Endometrium (tissue), 2 donors: ENCODE data around the gene BMP10.
"Not testable (repeated sequence)": the region's sequence is repeated elsewhere in the genome, so short reads cannot be mapped to it uniquely, and the experiment has no call there.

Experiments used
- FAIRE-seq: peaks from 2 replicates; lab custom pipeline; 2012; peaks lifted over from hg19 to GRCh38; lab: Jason Lieb, UNC
- donor health status: control.
- donor health status: control.

The BMP10 gene

GRCh38 chr2:68895981-68896380 is 24.8 kb upstream of the BMP10 start:
- FAIRE-seq, result not testable (repeated sequence)

DNA sequence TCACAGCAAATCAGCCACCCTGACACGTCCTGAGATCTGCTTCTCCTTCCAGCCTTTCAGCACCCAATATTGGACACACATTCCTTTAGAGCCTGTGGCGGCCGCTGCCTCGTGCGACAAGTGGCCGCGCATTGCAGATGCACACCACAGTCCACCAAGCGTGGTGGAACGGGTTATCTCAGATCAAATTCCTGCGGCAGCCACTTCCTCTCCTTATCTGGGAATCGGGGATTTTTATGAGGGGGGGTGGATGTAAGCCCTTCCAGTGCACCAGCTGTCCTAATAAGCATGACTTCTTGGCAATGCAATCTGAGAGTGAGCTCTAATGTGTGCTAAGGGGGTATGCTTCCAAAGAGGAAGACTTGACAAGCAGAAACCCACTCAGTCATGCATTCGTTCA is 18.3 kb upstream of the BMP10 start:
- FAIRE-seq, result no peak

- FAIRE-seq, result no peak
Observed at GRCh38 chr2:68889021-68889420, 17.8 kb upstream of the BMP10 start.

DNA sequence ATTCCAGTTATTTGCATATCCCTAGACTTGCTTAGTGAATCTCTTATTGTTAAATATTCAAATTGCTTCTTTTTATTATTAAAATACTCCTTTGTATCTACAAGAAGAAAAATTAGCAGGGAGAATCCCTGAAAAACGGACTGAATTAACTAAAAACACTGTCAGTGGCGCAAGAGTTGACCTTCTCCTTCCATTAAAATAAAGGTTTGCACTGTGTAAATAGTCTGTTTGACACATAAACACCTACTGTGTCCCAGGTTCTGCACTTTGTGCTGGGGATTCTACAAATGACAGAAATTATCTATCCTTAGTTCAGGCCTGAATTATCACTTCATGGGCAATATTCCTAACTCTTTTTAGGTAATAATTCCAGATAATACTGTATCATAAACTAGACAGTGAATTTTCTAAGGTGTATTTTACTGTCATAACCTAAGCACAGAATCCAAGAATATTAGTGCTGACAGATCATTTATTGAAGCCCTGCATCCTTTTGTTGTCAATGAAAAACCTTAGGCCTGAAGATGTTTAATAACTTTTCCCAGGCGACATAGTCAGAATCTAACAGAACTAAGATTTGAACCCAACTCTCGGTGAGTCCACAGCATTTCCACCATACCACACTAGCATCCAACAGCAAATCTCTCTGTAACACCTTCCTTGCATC is 17.0 kb upstream of the BMP10 start:
- FAIRE-seq, result no peak

GRCh38 chr2:68885811-68886075 is 14.5 kb upstream of the BMP10 start:
- no peak for FAIRE-seq

DNA sequence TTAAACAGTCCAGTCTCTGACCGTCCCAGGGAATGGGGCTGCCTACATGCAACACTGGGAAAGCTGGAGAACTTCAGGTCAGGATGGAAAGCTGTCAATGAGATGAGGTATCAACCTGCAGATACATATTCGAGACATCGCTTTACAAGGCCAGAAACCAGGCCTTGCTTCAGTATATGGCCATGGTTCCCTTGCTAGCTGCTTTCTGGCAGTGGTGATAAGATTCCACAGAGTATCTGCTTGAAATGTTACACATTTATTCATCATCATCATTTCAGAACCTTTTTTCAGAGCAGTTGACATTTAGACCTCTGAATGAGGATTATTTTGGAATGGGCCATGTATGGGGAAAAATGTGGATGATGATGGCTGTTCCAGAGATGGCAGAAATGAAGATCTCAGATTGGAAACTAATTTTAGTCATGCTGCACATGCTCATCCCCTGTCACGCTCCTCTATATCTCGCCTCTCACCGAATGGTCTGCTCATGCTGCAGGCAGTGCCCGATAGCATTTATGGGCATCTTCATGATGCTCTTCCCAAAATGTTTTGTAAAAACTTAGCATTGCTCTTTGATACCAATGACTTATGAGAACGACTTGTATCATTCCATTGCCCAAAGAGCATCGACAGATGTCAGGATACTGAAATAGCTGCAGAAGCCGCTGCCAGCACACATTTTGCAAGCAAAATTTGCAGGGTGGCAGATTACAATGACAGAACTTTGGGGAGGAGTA is 14.0 kb upstream of the BMP10 start:
- no peak for FAIRE-seq

DNA sequence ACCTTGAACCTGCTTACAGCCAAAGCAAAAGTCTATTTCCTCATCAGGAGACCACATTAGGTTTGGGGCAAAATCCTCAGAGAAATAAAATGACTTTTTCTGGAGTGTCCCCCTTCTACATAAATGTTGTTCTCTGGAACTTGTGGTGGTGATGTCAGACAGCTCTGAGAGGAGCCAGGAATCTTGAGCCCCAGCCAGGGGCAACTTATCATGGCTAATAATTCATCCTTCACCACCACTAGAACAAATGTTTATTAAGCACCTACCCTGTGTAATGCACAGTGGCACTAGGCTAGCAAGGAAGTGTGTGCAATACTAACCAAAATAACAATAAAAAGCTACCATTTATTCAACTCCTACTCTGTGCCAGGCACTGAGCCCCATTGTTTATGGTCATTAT is 9.0 kb upstream of the BMP10 start:
- no peak for FAIRE-seq

GRCh38 chr2:68879296-68879695 is 8.1 kb upstream of the BMP10 start:
- FAIRE-seq, result no peak

- no peak for FAIRE-seq
Observed at GRCh38 chr2:68878753-68879152, 7.6 kb upstream of the BMP10 start.

GRCh38 chr2:68878071-68878711 is 7.0 kb upstream of the BMP10 start:
- no peak for FAIRE-seq

GRCh38 chr2:68877079-68877772 is 6.0 kb upstream of the BMP10 start:
- FAIRE-seq, result no peak

DNA sequence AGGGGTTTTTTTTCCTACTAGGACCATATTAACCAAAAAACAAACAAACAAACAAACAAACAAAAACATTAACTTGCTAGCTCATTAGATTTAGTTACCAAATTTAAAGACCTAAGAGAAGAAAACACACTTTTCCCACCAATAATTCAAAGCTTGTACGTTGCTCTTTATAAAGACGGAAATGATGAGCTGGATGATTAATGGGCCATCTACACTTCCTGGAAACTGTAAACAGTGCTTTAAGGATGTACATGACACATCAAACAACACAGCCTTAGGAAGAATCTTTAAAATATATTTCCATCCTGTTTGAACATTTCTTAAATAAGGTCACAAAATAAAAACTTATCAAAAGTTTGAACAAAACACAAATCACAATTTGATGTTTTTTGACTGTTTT is 982 bp downstream of the BMP10 start:
- no peak for FAIRE-seq

- FAIRE-seq, result no peak
Observed at GRCh38 chr2:68865108-68865507, 6.1 kb downstream of the BMP10 start.

DNA sequence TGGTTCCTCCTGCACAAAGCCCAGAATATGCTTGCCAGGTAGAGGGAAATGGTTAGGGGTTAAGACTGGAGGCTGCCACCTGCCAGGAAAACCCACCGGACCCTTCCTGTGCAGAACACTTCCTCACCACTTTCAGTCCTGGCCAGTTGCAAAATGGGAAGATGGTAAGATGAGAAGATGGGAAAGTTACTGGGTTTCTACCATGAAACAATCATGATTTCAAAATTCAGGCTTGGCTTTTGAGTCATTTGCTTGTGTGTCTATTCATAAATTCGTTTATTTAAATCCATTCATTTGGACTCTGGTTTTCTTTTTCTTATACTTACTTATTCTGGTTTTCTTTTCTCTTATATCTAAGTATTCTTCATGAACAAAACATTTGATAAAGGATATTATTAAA is 7.2 kb downstream of the BMP10 start:
- no peak for FAIRE-seq

- no peak for FAIRE-seq
Observed at GRCh38 chr2:68862889-68863288, 8.3 kb downstream of the BMP10 start.

GRCh38 chr2:68861330-68861729 is 9.9 kb downstream of the BMP10 start:
- FAIRE-seq, result no peak

GRCh38 chr2:68860111-68860510 is 11.1 kb downstream of the BMP10 start:
- FAIRE-seq, result no peak

GRCh38 chr2:68857855-68858456 is 13.2 kb downstream of the BMP10 start:
- FAIRE-seq, result no peak

DNA sequence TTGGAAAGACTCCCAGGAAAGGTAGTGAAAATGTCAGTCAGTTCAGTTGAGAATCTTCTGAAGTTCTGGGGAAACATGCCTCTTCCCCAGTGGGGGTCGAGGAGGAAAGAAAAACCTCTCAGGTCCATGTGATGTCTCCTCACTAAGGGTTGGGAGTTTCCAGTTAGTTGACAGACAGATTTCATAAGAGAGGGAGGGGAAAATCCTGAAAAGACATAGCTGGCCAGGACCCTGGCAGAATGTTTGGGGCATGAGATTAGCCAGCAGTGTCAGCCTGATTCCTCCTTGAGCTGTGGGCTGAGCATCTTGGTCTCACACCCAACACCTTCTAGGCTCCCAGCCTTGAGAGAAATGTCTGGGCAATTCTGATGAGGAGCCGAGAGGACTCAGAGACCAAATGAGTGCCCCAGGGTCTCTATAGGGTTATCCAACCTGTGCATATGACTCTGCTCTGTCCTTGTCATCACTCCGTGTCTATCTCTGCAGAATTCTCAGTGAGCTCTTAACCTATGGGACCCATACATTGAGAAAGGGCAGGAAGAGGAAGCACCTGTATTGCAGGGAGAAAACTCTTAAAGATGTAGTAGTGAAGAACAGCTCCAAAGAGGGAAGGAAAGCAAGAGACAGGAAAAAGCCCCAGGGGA is 13.9 kb downstream of the BMP10 start:
- FAIRE-seq, result no peak

GRCh38 chr2:68855550-68855949 is 15.6 kb downstream of the BMP10 start:
- FAIRE-seq, result no peak

DNA sequence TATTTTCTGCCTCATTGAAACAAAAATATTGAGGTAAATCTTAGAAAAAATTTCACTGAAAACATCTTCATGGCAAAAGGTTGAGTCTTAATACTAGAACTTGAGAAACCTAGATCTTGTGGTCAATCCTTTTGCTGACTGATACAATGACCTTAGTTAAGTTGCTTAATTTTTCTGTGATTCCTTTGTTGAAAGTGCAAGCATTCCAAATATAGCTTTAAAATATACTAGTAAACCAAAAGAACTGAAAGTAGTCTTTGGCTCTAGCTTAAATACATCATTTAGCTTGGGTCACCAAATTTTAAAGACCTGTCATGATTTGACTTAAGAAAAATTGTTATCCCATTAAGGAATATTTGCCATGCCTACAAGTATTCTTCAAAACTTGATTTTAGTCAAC is 16.7 kb downstream of the BMP10 start:
- no peak for FAIRE-seq

GRCh38 chr2:68853915-68854314 is 17.3 kb downstream of the BMP10 start:
- FAIRE-seq, result no peak
